Neural cell (in vitro differentiated cells): ENCODE measurements around the gene CES4A. TPM values are rescaled to one million over a fixed set of nuclear protein-coding genes. Genes with fewer than 3 reads are reported as not detected.

Experiments used
- H2AFZ ChIP-seq: fragments of 200-600, 300-800 bp; sonication (generic), shearing (Covaris generic); 2 replicates; pipeline ENCODE4 v1.6.0; 2014; ENCODE audit warnings: low read depth, mild to moderate bottlenecking, antibody characterized with exemption, low read length, moderate library complexity
- H3F3A ChIP-seq: fragments of 200-600 bp; shearing (Covaris generic); 2 replicates; pipeline ENCODE4 v1.6.1; 2016; ENCODE audit warnings: mild to moderate bottlenecking, moderate library complexity, mixed read lengths, antibody characterized with exemption, low read length; ENCODE audit not compliant: insufficient read depth, poor library complexity, severe bottlenecking
- H3K27ac ChIP-seq: fragments of 200-600, 300-800 bp; sonication (generic), shearing (Covaris generic); 2 replicates; pipeline ENCODE4 v1.5.1; 2014; ENCODE audit warnings: mild to moderate bottlenecking, low read length, moderate library complexity
- H3K27me3 ChIP-seq: fragments of 300-800, 200-600 bp; sonication (generic), shearing (Covaris generic); 2 replicates; pipeline ENCODE4 v1.6.0; 2014; ENCODE audit warnings: mild to moderate bottlenecking, low read depth, low read length, moderate library complexity; ENCODE audit not compliant: insufficient read depth
- H3K36me3 ChIP-seq: fragments of 300-800, 200-600 bp; sonication (generic), shearing (Covaris generic); 2 replicates; pipeline ENCODE4 v1.5.1; 2014; ENCODE audit warnings: mild to moderate bottlenecking, antibody characterized with exemption, low read length, moderate library complexity; ENCODE audit not compliant: insufficient read depth
- H3K4me2 ChIP-seq: fragments of 300-800, 200-600 bp; sonication (generic), shearing (Covaris generic); 2 replicates; pipeline ENCODE4 v1.6.0; 2014; ENCODE audit warnings: mild to moderate bottlenecking, low read length
- H3K4me3 ChIP-seq: fragments of 300-800, 200-600 bp; sonication (generic), shearing (Covaris generic); 2 replicates; pipeline ENCODE4 v1.5.1; 2014; ENCODE audit warnings: mild to moderate bottlenecking, low read length, moderate library complexity
- H3K79me2 ChIP-seq: fragments of 200-600 bp; shearing (Covaris generic); replicated peaks from 2 replicates; pipeline ENCODE4 v1.6.0; 2014; ENCODE audit warnings: mild to moderate bottlenecking, low read length, moderate library complexity; ENCODE audit not compliant: insufficient read depth
- H3K9ac ChIP-seq: fragments of 300-800, 200-600 bp; sonication (generic), shearing (Covaris generic); 2 replicates; pipeline ENCODE4 v1.6.1; 2016; ENCODE audit warnings: mild to moderate bottlenecking, low read length, mixed read lengths
- H3K9me2 ChIP-seq: fragments of 200-600 bp; shearing (Covaris generic); 2 replicates; pipeline ENCODE4 v1.6.1; 2016; ENCODE audit warnings: mild to moderate bottlenecking, low read length, mixed read lengths; ENCODE audit not compliant: insufficient read depth
- H3K9me3 ChIP-seq: fragments of 200-600, 300-800 bp; sonication (generic), shearing (Covaris generic); 2 replicates; pipeline ENCODE4 v1.6.1; 2016; ENCODE audit warnings: mild to moderate bottlenecking, mixed run types, low read length, moderate library complexity, mixed read lengths
- H4K20me1 ChIP-seq: fragments of 200-600 bp; shearing (Covaris generic); 2 replicates; pipeline ENCODE4 v1.6.1; 2016; ENCODE audit warnings: mild to moderate bottlenecking, mixed run types; ENCODE audit not compliant: insufficient read depth
- EP300 ChIP-seq: fragments of 450-650 bp; conservative IDR thresholded peaks from 2 replicates; pipeline ENCODE4 v1.6.1; 2014; ENCODE audit warnings: antibody characterized with exemption, mild to moderate bottlenecking, moderate library complexity; ENCODE audit not compliant: poor library complexity, severe bottlenecking
- EZH2 ChIP-seq: fragments of 200-600, 300-800 bp; shearing (Covaris generic), sonication (generic); IDR thresholded peaks from 2 replicates; pipeline ENCODE4 v1.6.1; 2014; ENCODE audit warnings: antibody characterized with exemption, low read length, borderline replicate concordance, mild to moderate bottlenecking; ENCODE audit not compliant: insufficient read depth, poor library complexity, severe bottlenecking
- MXI1 ChIP-seq: fragments of 450-650 bp; conservative IDR thresholded peaks from 2 replicates; pipeline ENCODE4 v1.6.1; 2014; ENCODE audit warnings: antibody characterized with exemption, mild to moderate bottlenecking; ENCODE audit not compliant: poor library complexity, severe bottlenecking
- POLR2AphosphoS5 ChIP-seq: IDR thresholded peaks from 2 replicates; pipeline ENCODE4 v1.6.1; 2012
- RAD21 ChIP-seq: fragments of 450-650 bp; conservative IDR thresholded peaks from 2 replicates; pipeline ENCODE4 v1.6.1; 2014; ENCODE audit warnings: antibody characterized with exemption, mild to moderate bottlenecking, moderate library complexity
- SMC3 ChIP-seq: fragments of 450-650 bp; conservative IDR thresholded peaks from 2 replicates; pipeline ENCODE4 v1.6.1; 2014; ENCODE audit warnings: antibody characterized with exemption, mild to moderate bottlenecking, moderate library complexity; ENCODE audit not compliant: poor library complexity
- TAF1 ChIP-seq: IDR thresholded peaks from 2 replicates; pipeline ENCODE4 v1.6.1; 2012; ENCODE audit warnings: low read depth
- polyA plus RNA-seq: library from polyadenylated mRNA; depleted of rRNA; stranded (reverse); fragments of >200 nt; gene quantifications from 2 replicates; pipeline ENCODE4 v1.2.3, GENCODE V29; 2014
- TF ChIP-seq, protein P1 (sequence below): fragments of 450-650 bp; IDR thresholded peaks from 2 replicates; pipeline ENCODE4 v1.5.1; 2014; ENCODE audit warnings: antibody characterized with exemption, mild to moderate bottlenecking, moderate library complexity; ENCODE audit not compliant: poor library complexity, severe bottlenecking
- TF ChIP-seq, protein P2 (sequence below): IDR thresholded peaks from 2 replicates; pipeline ENCODE4 v1.6.1; 2012; ENCODE audit warnings: borderline replicate concordance

CES4A gene
- polyA plus RNA-seq, 1 donor from 2014 or later = 51.2 TPM

DNA sequence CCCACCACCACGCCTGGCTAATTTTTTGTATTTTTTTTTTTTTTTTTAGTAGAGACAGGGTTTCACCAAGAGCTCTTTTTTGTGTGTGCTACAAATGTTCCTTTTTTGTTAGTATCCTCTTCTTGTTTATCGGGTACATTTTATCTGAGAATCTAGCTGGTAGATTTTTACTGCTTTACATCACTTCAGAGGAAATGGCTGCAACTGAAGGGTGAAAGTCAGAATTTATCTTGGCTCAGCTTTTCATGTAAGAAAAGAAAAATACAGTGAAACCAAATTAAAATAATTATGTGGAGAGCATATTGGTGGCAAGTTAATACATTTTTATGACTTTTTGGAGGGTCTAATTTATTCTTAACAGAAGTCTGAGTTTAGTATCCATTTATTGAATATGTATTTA is 66.5 kb downstream of the CES4A start:
- Histone ChIP-seq H3K4me3 (no peak overlapping the region), H3K27me3 (no peaks in the 10 kb centered on the region), H3K9me3 (no peaks in the 10 kb centered on the region), H3F3A (no peaks in the 10 kb centered on the region), H3K36me3 (no peaks in the 10 kb centered on the region), H3K27ac (no peak overlapping the region), H3K4me2 (no peak overlapping the region), H4K20me1 (no peaks in the 10 kb centered on the region), H3K9me2 (no peaks in the 10 kb centered on the region), H3K9ac (no peak overlapping the region), H3K79me2 (no peaks in the 10 kb centered on the region), H2AFZ (no peak overlapping the region)
- TF ChIP-seq TAF1 (no peak), EP300 (no peak), RAD21 (no peak), SMC3 (no peak), POLR2AphosphoS5 (no peak), MXI1 (no peak), EZH2 (no peak)
- TF ChIP-seq, protein P1, sequence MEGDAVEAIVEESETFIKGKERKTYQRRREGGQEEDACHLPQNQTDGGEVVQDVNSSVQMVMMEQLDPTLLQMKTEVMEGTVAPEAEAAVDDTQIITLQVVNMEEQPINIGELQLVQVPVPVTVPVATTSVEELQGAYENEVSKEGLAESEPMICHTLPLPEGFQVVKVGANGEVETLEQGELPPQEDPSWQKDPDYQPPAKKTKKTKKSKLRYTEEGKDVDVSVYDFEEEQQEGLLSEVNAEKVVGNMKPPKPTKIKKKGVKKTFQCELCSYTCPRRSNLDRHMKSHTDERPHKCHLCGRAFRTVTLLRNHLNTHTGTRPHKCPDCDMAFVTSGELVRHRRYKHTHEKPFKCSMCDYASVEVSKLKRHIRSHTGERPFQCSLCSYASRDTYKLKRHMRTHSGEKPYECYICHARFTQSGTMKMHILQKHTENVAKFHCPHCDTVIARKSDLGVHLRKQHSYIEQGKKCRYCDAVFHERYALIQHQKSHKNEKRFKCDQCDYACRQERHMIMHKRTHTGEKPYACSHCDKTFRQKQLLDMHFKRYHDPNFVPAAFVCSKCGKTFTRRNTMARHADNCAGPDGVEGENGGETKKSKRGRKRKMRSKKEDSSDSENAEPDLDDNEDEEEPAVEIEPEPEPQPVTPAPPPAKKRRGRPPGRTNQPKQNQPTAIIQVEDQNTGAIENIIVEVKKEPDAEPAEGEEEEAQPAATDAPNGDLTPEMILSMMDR = no peak
- TF ChIP-seq, protein P2, sequence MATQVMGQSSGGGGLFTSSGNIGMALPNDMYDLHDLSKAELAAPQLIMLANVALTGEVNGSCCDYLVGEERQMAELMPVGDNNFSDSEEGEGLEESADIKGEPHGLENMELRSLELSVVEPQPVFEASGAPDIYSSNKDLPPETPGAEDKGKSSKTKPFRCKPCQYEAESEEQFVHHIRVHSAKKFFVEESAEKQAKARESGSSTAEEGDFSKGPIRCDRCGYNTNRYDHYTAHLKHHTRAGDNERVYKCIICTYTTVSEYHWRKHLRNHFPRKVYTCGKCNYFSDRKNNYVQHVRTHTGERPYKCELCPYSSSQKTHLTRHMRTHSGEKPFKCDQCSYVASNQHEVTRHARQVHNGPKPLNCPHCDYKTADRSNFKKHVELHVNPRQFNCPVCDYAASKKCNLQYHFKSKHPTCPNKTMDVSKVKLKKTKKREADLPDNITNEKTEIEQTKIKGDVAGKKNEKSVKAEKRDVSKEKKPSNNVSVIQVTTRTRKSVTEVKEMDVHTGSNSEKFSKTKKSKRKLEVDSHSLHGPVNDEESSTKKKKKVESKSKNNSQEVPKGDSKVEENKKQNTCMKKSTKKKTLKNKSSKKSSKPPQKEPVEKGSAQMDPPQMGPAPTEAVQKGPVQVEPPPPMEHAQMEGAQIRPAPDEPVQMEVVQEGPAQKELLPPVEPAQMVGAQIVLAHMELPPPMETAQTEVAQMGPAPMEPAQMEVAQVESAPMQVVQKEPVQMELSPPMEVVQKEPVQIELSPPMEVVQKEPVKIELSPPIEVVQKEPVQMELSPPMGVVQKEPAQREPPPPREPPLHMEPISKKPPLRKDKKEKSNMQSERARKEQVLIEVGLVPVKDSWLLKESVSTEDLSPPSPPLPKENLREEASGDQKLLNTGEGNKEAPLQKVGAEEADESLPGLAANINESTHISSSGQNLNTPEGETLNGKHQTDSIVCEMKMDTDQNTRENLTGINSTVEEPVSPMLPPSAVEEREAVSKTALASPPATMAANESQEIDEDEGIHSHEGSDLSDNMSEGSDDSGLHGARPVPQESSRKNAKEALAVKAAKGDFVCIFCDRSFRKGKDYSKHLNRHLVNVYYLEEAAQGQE = no peak

DNA sequence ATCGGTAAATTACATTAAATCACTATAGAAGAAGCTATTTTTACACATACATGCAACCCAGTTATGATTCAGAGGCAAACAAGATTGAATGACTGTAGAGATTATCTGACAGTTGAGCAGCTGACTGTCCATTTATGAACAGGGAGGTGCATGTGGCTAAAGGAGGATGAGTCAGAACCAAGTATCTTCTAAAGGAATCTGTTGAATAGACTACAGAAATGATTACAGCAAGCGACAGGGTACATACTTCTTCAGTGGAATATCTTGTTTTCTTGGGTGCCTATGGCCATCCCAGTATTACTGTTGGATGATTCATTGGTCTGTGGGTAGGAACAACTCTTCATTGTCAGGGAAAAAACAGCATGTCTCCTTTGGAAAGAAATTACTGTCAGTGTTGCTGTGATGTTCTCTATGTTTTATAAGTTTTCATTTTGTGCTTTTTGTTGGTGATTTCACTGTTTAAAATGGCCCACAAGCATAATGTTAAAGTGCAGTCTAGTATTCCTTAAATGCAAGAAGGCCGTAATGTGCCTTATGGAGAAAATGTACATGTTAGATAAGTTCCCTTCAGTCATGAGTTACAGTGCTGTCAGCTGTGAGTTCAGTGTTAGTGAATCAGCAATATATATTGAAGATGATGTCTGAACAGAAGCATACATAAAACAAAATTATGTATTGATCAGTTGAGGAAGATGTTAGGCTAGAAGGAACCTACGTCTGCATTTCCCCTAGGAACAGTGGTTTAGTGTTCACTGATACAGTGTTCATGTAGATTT is 67.5 kb downstream of the CES4A start:
- TF ChIP-seq MXI1 = no peak
- TF ChIP-seq, protein P1 = no peak
- no peak for TF ChIP-seq POLR2AphosphoS5
- no peak for TF ChIP-seq EP300
- no peak for TF ChIP-seq RAD21
- no peak for TF ChIP-seq TAF1
- no peak for TF ChIP-seq EZH2
- TF ChIP-seq, protein P2 = no peak
- no peak for TF ChIP-seq SMC3
- Histone ChIP-seq H3K27ac (no peak overlapping the region), H3K79me2 (no peaks in the 10 kb centered on the region), H3K27me3 (no peaks in the 10 kb centered on the region), H3K4me2 (no peak overlapping the region), H3K36me3 (no peaks in the 10 kb centered on the region), H3K9me3 (no peaks in the 10 kb centered on the region), H4K20me1 (no peaks in the 10 kb centered on the region), H3F3A (no peaks in the 10 kb centered on the region), H3K9ac (no peak overlapping the region), H2AFZ (no peak overlapping the region), H3K9me2 (no peaks in the 10 kb centered on the region), H3K4me3 (no peak overlapping the region)
